Measurements from ENCODE around the gene SLC4A9.

GRCh38 chr5:140360681-140361479, 886 bp downstream of the SLC4A9 start:
- TF ChIP-seq PKNOX1 (IDR thresholded peaks at IDR 0.05) (no peak), FOXM1 (IDR thresholded peaks at IDR 0.05; ENCODE audit: borderline replicate concordance) (no peak), ARNT (IDR thresholded peaks at IDR 0.05) (no peak), FOXK2 (IDR thresholded peaks at IDR 0.05) (no peak), TARDBP (IDR thresholded peaks at IDR 0.05) (no peak), SP1 (IDR thresholded peaks at IDR 0.05) (no peak), HDGF (IDR thresholded peaks at IDR 0.05; ENCODE audit: borderline replicate concordance) (no peak), SUZ12 (IDR thresholded peaks at IDR 0.05) (no peak), FOXA1 (IDR thresholded peaks at IDR 0.05) (no peak), L3MBTL2 (conservative IDR thresholded peaks at IDR 0.05) (no peak), BHLHE40 (IDR thresholded peaks at IDR 0.05; ENCODE audit: borderline replicate concordance) (no peak), NFRKB (IDR thresholded peaks at IDR 0.05) (no peak)

All from HEK293T (cell line).